Measurements from ENCODE around the gene TOP1. TPM values are rescaled to one million over a fixed set of nuclear protein-coding genes. Genes with fewer than 3 reads are reported as not detected.

The TOP1 gene
- total RNA-seq, 2 donors from 2014 or later, result 77.5 to 81.2 TPM

- peaks cover 35 to 40% of the 10 kb centered on the region in 2 donors for H3K4me1 Mint-ChIP-seq (ENCODE audit: low read depth in 2 of 2)
- no peaks in the 10 kb centered on the region for H3K9me3 Mint-ChIP-seq
- no peak for DNase-seq (ENCODE audit: low spot score)
- H3K27me3 Mint-ChIP-seq, result no peaks in the 10 kb centered on the region
- no peak overlapping the region for H3K27ac Mint-ChIP-seq
- peaks cover 31% of the 10 kb centered on the region for H3K36me3 Mint-ChIP-seq
- no peak overlapping the region for H3K4me3 Mint-ChIP-seq
- no peak for ATAC-seq
These were observed 37.1 kb downstream of the TOP1 start for GRCh38 chr20:41065716-41066115.

- H3K36me3 Mint-ChIP-seq, result peaks cover 13% of the 10 kb centered on the region
These were observed 40.2 kb downstream of the TOP1 start for GRCh38 chr20:41068806-41069205.

GRCh38 chr20:41072190-41072863 is 43.7 kb downstream of the TOP1 start:
- Mint-ChIP-seq H3K27ac (peak overlapping the region; percentile 60 to 67), H3K4me1 (ENCODE audit: low read depth in 2 of 2) (peaks cover 49 to 75% of the 10 kb centered on the region in 2 donors), H3K4me3 (peak overlapping the region; percentile 62), H3K27me3 (no peaks in the 10 kb centered on the region), H3K36me3 (peaks cover 11% of the 10 kb centered on the region), H3K9me3 (no peaks in the 10 kb centered on the region)
- ATAC-seq, result no peak
- DNase-seq (ENCODE audit: low spot score), result no peak

More at GRCh38 chr20:41068806-41069205, 40.2 kb downstream of the TOP1 start:
- Mint-ChIP-seq H3K4me3 (no peak overlapping the region), H3K27me3 (no peaks in the 10 kb centered on the region), H3K9me3 (no peaks in the 10 kb centered on the region), H3K27ac (no peak overlapping the region), H3K4me1 (ENCODE audit: low read depth in 2 of 2) (peaks cover 46 to 60% of the 10 kb centered on the region in 2 donors)
- DNase-seq (ENCODE audit: low spot score) (no peak), ATAC-seq (no peak)

DNA sequence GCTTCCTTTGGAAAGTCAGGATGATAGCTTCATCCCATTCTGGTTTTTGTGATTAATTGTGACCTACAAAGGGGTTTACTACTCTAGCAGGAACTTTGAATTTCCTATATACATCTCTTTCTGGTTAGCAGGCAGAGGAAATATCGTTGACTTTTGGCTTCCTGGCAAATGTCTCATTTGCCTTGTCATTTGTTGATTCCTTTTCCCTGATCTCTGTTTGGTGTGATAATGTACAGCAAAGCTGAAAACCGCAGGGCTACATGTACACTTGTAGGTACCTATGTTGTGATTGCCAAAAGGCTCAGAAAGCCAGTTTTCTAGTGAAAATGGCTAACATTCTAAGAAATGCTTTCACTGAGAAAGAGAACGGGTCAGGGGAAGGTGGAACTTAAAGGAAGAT is 44.3 kb downstream of the TOP1 start:
- no peaks in the 10 kb centered on the region for H3K27me3 Mint-ChIP-seq
- H3K4me1 Mint-ChIP-seq (ENCODE audit: low read depth in 2 of 2), result peaks cover 49 to 75% of the 10 kb centered on the region in 2 donors
- H3K4me3 Mint-ChIP-seq, result peak overlapping the region; percentile 62
- ATAC-seq, result peak in 1 of 2 donors; percentile 72
- H3K36me3 Mint-ChIP-seq, result peaks cover 13% of the 10 kb centered on the region
- H3K9me3 Mint-ChIP-seq, result no peaks in the 10 kb centered on the region
- H3K27ac Mint-ChIP-seq, result peak overlapping the region; percentile 60 to 67
- DNase-seq (ENCODE audit: low spot score), result no peak

- H3K27me3 Mint-ChIP-seq, result no peaks in the 10 kb centered on the region
- peaks cover 50 to 76% of the 10 kb centered on the region in 2 donors for H3K4me1 Mint-ChIP-seq (ENCODE audit: low read depth in 2 of 2)
- H3K4me3 Mint-ChIP-seq, result no peak overlapping the region
- H3K27ac Mint-ChIP-seq, result peak overlapping the region in 1 of 2 donors; percentile 5
- ATAC-seq (no peak), DNase-seq (ENCODE audit: low spot score) (no peak)
- H3K9me3 Mint-ChIP-seq, result no peaks in the 10 kb centered on the region
- peaks cover 10% of the 10 kb centered on the region for H3K36me3 Mint-ChIP-seq
These were observed 45.8 kb downstream of the TOP1 start for GRCh38 chr20:41074441-41074840.

GRCh38 chr20:41076776-41077175 is 48.2 kb downstream of the TOP1 start:
- Mint-ChIP-seq H3K36me3 (peaks cover 17% of the 10 kb centered on the region), H3K9me3 (no peaks in the 10 kb centered on the region), H3K27ac (peak overlapping the region; percentile 15 to 77), H3K27me3 (no peaks in the 10 kb centered on the region), H3K4me1 (ENCODE audit: low read depth in 2 of 2) (peaks cover 51 to 70% of the 10 kb centered on the region in 2 donors), H3K4me3 (no peak overlapping the region)
- DNase-seq (ENCODE audit: low spot score), result no peak
- no peak for ATAC-seq

GRCh38 chr20:41078329-41078728 is 49.7 kb downstream of the TOP1 start:
- peaks cover 24% of the 10 kb centered on the region for H3K36me3 Mint-ChIP-seq
- no peak for DNase-seq (ENCODE audit: low spot score)
- no peaks in the 10 kb centered on the region for H3K9me3 Mint-ChIP-seq
- H3K4me1 Mint-ChIP-seq (ENCODE audit: low read depth in 2 of 2), result peaks cover 37 to 57% of the 10 kb centered on the region in 2 donors
- H3K27ac Mint-ChIP-seq, result peak overlapping the region; percentile 15 to 77
- ATAC-seq, result no peak
- H3K4me3 Mint-ChIP-seq, result no peak overlapping the region
- no peaks in the 10 kb centered on the region for H3K27me3 Mint-ChIP-seq

GRCh38 chr20:41079066-41079465 is 50.4 kb downstream of the TOP1 start:
- H3K36me3 Mint-ChIP-seq, result peaks cover 32% of the 10 kb centered on the region
- no peaks in the 10 kb centered on the region for H3K9me3 Mint-ChIP-seq
- DNase-seq (ENCODE audit: low spot score), result no peak
- no peak overlapping the region for H3K4me3 Mint-ChIP-seq
- no peak for ATAC-seq
- H3K27ac Mint-ChIP-seq, result peak overlapping the region; percentile 15 to 77
- H3K4me1 Mint-ChIP-seq (ENCODE audit: low read depth in 2 of 2), result peaks cover 35 to 50% of the 10 kb centered on the region in 2 donors
- no peaks in the 10 kb centered on the region for H3K27me3 Mint-ChIP-seq

- Mint-ChIP-seq H3K27me3 (no peaks in the 10 kb centered on the region), H3K9me3 (no peaks in the 10 kb centered on the region), H3K4me3 (no peak overlapping the region), H3K4me1 (ENCODE audit: low read depth in 2 of 2) (peaks cover 29 to 36% of the 10 kb centered on the region in 2 donors), H3K27ac (peak overlapping the region in 1 of 2 donors; percentile 9), H3K36me3 (peaks cover 47% of the 10 kb centered on the region)
- no peak for DNase-seq (ENCODE audit: low spot score)
- ATAC-seq, result no peak
These were observed 52.2 kb downstream of the TOP1 start for GRCh38 chr20:41080866-41081265.

GRCh38 chr20:41081276-41081814 is 52.7 kb downstream of the TOP1 start:
- Mint-ChIP-seq H3K9me3 (no peaks in the 10 kb centered on the region), H3K4me1 (ENCODE audit: low read depth in 2 of 2) (peaks cover 24 to 31% of the 10 kb centered on the region in 2 donors), H3K36me3 (peaks cover 47% of the 10 kb centered on the region), H3K4me3 (no peak overlapping the region), H3K27ac (peak overlapping the region in 1 of 2 donors; percentile 9), H3K27me3 (no peaks in the 10 kb centered on the region)
- no peak for DNase-seq (ENCODE audit: low spot score)
- no peak for ATAC-seq

GRCh38 chr20:41082306-41082705 is 53.7 kb downstream of the TOP1 start:
- ATAC-seq, result no peak
- peaks cover 42% of the 10 kb centered on the region for H3K36me3 Mint-ChIP-seq
- H3K27ac Mint-ChIP-seq, result no peak overlapping the region
- H3K27me3 Mint-ChIP-seq, result no peaks in the 10 kb centered on the region
- H3K4me3 Mint-ChIP-seq, result no peak overlapping the region
- H3K9me3 Mint-ChIP-seq, result no peaks in the 10 kb centered on the region
- H3K4me1 Mint-ChIP-seq (ENCODE audit: low read depth in 2 of 2), result peaks cover 18 to 31% of the 10 kb centered on the region in 2 donors
- no peak for DNase-seq (ENCODE audit: low spot score)

- Mint-ChIP-seq H3K36me3 (peaks cover 34% of the 10 kb centered on the region), H3K27me3 (no peaks in the 10 kb centered on the region), H3K4me1 (ENCODE audit: low read depth in 2 of 2) (peaks cover 9 to 19% of the 10 kb centered on the region in 2 donors), H3K27ac (no peak overlapping the region), H3K4me3 (no peak overlapping the region), H3K9me3 (no peaks in the 10 kb centered on the region)
- ATAC-seq (no peak), DNase-seq (ENCODE audit: low spot score) (no peak)
These were observed 57.0 kb downstream of the TOP1 start for GRCh38 chr20:41085606-41086005.

- no peaks in the 10 kb centered on the region for H3K27me3 Mint-ChIP-seq
- DNase-seq (ENCODE audit: low spot score) (no peak), ATAC-seq (no peak)
- H3K4me1 Mint-ChIP-seq (ENCODE audit: low read depth in 2 of 2), result peaks cover 3 to 11% of the 10 kb centered on the region in 2 donors
- peaks cover 31% of the 10 kb centered on the region for H3K36me3 Mint-ChIP-seq
- no peak overlapping the region for H3K4me3 Mint-ChIP-seq
- no peak overlapping the region for H3K27ac Mint-ChIP-seq
- H3K9me3 Mint-ChIP-seq, result no peaks in the 10 kb centered on the region
These were observed 58.0 kb downstream of the TOP1 start for GRCh38 chr20:41086402-41087324.

GRCh38 chr20:41087325-41087685 is 58.7 kb downstream of the TOP1 start:
- H3K4me1 Mint-ChIP-seq (ENCODE audit: low read depth in 2 of 2), result peaks cover 0 to 8% of the 10 kb centered on the region in 2 donors
- H3K36me3 Mint-ChIP-seq, result peaks cover 33% of the 10 kb centered on the region
- H3K4me3 Mint-ChIP-seq, result no peak overlapping the region
- H3K27ac Mint-ChIP-seq, result no peak overlapping the region
- ATAC-seq (no peak), DNase-seq (ENCODE audit: low spot score) (no peak)
- H3K9me3 Mint-ChIP-seq, result no peaks in the 10 kb centered on the region
- H3K27me3 Mint-ChIP-seq, result no peaks in the 10 kb centered on the region
